Hematopoietic multipotent progenitor cell treated with erythropoietin and hydrocortisone succinate and interleukin-3 and kit ligand, for 8 days (in vitro differentiated cells): ENCODE results near the gene CXCL8.
A peak's percentile ranks its signal among the peaks of the same experiment; 100 is the strongest.

Source experiments
- DNase-seq: peaks from one replicate; pipeline ENCODE4 v3.0.0-alpha.2; 2015

CXCL8 gene

DNA sequence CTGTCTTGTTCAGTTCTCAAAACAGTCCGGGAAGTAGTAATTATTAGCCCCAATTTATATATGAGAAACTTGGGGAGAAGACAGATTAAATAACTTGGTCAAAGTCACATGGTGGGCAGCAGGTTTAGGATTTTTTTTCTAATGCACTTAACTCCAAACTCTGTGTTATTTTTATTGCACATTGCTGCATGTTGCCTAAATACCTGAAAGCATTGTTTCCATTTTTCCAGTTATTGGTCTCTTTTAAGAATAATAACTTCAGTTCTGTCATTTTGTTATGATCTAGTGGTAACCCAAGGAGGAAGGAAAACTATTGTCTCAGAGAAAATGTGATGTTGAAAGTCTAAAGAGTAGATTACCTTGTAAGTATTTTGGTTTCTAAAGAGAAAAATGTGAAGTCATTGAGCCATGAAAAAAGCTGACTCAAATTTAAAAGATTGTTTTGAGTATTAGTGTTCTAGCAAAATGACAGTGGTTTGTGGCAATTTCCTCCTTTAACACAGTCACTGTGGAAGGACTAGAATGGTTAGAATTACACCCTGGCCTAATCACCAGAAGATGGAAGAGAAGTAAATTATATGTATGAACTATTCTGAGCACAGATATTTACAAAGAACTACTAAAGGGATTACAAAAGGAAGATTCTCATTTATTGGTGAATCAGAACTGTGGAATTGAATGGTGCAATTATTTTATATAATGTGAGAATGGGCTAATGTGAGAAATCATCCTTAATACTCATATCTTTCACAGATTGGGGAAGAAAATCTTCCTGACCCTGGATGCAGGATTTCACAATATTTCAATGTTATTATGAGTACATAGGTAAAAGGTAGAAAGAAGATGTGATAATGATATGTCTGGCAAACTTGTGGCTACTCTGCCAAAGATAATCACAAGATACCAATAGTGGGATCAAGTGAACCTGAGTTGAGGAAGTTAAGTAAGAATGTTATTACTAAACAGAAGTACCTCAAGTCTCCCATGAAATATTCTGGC lies 21.7 kb upstream of the CXCL8 start:
- DNase-seq = no peak

- no peak for DNase-seq
Measured at GRCh38 chr4:73721435-73721834, 18.9 kb upstream of the CXCL8 start.

- no peak for DNase-seq
Measured at GRCh38 chr4:73721909-73722308, 18.5 kb upstream of the CXCL8 start.

DNA sequence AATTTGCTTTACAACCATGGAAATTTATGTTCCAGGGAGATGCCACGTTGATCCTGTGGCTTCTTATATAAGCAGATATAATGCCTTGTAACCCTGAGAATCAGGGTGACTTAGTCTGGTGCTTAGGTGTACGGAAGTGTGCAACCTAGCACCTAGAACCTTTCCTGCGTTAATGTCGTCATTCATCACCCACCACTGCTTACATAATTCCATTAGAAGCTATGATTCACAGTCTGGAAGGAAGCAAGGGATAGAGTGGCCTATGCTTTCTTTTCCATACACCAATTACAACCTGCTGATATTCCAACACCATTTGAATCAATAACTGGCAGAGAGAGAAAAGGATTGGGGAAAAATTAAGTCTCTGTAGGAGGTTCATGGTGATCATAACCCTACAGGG lies 17.3 kb upstream of the CXCL8 start:
- no peak for DNase-seq

DNA sequence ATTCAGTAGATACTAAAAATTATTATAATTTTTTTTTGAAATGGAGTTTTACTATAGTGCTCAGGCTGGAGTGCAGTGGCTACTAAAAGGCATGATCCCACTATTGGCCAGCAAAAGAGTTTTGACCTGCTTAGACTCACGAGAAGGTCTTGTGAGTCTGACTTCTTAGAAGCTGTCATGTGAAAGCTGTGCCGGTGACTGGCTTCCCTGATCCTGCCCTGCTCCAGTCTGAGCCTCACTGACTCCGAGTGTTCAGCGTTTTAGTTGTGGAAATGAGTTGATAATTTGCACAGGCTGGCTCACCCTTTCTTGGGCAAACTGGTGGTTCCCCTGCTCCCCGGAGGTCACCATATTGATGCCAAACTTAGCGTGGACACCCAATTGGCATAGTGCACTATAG lies 16.4 kb upstream of the CXCL8 start:
- no peak for DNase-seq

- no peak for DNase-seq
Measured at GRCh38 chr4:73725510-73725909, 14.9 kb upstream of the CXCL8 start.

- no peak for DNase-seq
Measured at GRCh38 chr4:73725985-73726384, 14.4 kb upstream of the CXCL8 start.

- DNase-seq = no peak
Measured at GRCh38 chr4:73727685-73728084, 12.7 kb upstream of the CXCL8 start.

- DNase-seq = no peak
Measured at GRCh38 chr4:73728091-73728741, 12.2 kb upstream of the CXCL8 start.

GRCh38 chr4:73729534-73730165 lies 10.7 kb upstream of the CXCL8 start:
- peak; percentile 64 for DNase-seq

GRCh38 chr4:73730292-73730691 lies 10.1 kb upstream of the CXCL8 start:
- DNase-seq = no peak

DNA sequence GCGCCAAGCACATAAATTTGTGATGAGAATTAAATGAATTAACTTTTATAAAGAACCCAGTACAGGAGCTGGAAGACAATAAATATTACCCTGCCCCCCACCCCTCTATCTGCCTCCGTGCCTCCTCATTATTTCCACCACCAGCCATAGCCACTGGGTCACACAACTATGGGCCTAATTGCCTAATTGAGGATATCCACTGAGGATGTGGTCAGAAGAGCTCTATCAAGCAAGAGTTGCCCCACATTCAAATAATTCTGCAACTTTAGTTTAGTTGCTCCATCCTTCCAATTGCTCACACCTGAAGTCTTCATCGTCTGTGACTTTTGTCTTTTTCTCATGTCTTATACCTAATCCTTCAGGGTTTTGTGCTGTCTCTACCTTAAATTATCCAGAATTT lies 9.5 kb upstream of the CXCL8 start:
- no peak for DNase-seq

DNA sequence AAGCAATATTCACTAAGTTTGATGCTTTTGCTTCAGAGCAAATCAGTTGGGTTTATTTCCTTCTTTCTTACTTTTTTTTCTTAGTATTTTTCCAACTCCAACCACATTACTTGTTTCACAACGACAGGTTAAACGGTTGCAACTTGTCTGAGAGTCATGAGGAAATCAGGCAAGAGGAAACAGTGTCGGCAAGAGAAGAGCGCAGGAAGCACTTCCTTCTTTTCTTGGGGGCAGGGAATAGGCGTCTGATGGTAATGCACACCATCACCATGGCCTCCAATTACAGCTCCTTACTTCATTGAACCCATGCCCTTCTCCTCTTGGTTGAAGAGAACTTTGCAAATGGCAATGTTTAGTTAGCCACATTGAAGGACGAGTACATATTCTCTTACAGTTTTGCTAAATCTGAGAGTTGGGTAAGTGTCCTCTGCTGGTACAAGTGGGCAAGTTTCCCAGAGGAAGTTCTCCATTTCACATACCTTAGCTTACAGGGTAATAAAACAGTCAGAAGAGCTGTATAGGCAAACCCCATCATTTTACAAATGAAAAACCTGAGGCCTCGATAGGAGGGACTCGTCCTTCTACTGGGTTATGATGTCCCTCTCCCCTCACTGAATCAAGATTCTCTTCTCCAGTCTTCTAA lies 8.3 kb upstream of the CXCL8 start:
- DNase-seq = peak; percentile 17

- no peak for DNase-seq
Measured at GRCh38 chr4:73732759-73733431, 7.5 kb upstream of the CXCL8 start.

DNA sequence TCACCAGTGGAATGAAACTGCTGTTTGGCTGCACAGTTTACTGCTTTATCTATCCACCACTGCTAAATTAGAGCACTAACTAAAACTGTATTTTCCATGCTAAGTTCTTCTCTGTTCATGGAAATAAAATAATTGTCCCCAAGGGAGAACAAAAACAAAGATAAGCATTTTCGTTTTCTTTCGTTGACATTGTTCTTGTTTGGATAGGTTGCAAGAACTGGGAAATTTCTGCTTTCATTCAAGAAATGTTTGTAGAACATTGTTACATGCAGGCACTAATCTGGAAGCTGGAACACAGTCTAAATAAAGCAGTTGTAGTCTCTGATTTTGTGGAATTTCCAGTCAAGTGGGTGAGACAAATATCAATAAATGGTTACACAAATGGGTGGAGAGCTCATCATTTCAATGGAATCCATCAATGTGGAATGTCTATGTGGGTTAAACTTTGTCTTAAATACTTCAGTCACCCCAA lies 5.8 kb upstream of the CXCL8 start:
- DNase-seq = no peak

DNA sequence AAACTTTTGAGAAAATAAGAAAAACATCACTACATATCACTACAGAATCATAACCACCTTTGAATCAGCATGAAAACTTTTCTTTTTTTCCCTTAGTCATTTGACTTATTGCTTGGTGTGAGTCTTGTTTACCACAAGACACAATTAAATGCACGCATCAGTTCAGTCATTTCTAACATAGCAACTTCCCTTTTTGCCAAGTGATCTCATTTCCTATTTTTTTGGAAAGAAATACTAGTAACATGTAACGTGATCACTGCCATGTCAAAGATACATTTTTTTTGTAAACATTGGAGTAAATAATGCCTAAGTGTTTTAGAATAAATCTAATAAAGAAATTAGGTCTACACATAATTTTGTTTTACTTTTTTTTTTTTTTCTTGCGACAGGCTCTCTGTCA lies 5.1 kb upstream of the CXCL8 start:
- peak; percentile 58 for DNase-seq

GRCh38 chr4:73741031-73741749 lies 821 bp downstream of the CXCL8 start:
- no peak for DNase-seq

DNA sequence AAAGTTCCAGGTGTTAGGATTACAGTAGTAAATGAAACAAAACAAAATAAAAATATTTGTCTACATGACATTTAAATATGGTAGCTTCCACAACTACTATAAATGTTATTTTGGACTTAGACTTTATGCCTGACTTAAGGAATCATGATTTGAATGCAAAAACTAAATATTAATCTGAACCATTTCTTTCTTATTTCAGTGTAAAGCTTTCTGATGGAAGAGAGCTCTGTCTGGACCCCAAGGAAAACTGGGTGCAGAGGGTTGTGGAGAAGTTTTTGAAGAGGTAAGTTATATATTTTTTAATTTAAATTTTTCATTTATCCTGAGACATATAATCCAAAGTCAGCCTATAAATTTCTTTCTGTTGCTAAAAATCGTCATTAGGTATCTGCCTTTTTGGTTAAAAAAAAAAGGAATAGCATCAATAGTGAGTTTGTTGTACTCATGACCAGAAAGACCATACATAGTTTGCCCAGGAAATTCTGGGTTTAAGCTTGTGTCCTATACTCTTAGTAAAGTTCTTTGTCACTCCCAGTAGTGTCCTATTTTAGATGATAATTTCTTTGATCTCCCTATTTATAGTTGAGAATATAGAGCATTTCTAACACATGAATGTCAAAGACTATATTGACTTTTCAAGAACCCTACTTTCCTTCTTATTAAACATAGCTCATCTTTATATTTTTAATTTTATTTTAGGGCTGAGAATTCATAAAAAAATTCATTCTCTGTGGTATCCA lies 1.6 kb downstream of the CXCL8 start:
- no peak for DNase-seq

- DNase-seq = no peak
Measured at GRCh38 chr4:73742490-73743160, 2.3 kb downstream of the CXCL8 start.

- no peak for DNase-seq
Measured at GRCh38 chr4:73743281-73743680, 2.9 kb downstream of the CXCL8 start.
